B cell (primary cell): ENCODE measurements around the gene GMPR2. TPM values are rescaled to one million over a fixed set of nuclear protein-coding genes. Genes with fewer than 3 reads are reported as not detected.
A peak's percentile ranks its signal among the peaks of the same experiment; 100 is the strongest.

Source experiments
- ATAC-seq: fragments of 200-7000 bp; cut with Tn5 transposase; one replicate; pipeline ENCODE4 v1.10.0; 2021; ENCODE audit warnings: low read depth, mild to moderate bottlenecking, moderate number of reproducible peaks, moderate library complexity
- CTCF ChIA-PET: fragments of 350-600 bp; sonication (Branson Sonifier 250); formaldehyde crosslinking; loops from one replicate; lab custom pipeline; 2021; ENCODE audit warnings: antibody characterized with exemption, inconsistent platforms; lab: Charles Lee
- POLR2A ChIA-PET: fragments of 350-600 bp; sonication (Branson Sonifier 250); formaldehyde crosslinking; loops from one replicate; lab custom pipeline; 2021; ENCODE audit warnings: antibody characterized with exemption; lab: Charles Lee
- DNase-seq: peaks from one replicate; pipeline ENCODE4 v3.0.0; 2013
- H2AFZ ChIP-seq: 2 replicates; pipeline ENCODE4 v1.6.1; 2012; ENCODE audit warnings: mild to moderate bottlenecking, low read depth, low read length; ENCODE audit not compliant: insufficient read depth, poor library complexity, severe bottlenecking
- H3K27ac ChIP-seq, 2 donors: 1 replicate in 1 of 2; 2 replicates in 1 of 2; pipeline ENCODE4 v1.5.1; 2012 to 2013; ENCODE audit warnings: low read length in 2 of 2, mild to moderate bottlenecking in 2 of 2, moderate library complexity in 1 of 2
- H3K27me3 ChIP-seq, 4 experiments: fragments of 200-600 bp in 1 of 4; sonication (generic) in 1 of 4; replicated peaks in 1 of 4; 1 replicate in 2 of 4; 2 replicates in 2 of 4; pipeline versions ENCODE4 v1.6.1 to v1.7.0; 2013 to 2016; ENCODE audit warnings: low read length in 3 of 4, mild to moderate bottlenecking in 2 of 4, mixed read lengths in 1 of 4, moderate library complexity in 1 of 4; ENCODE audit not compliant: insufficient read depth in 4 of 4, control insufficient read depth in 3 of 4; ENCODE audit errors: control extremely low read depth in 1 of 4
- H3K36me3 ChIP-seq, 2 experiments: replicated peaks in 1 of 2; 1 replicate in 1 of 2; 2 replicates in 1 of 2; pipeline versions ENCODE4 v1.6.1 to v1.7.1; 2013; ENCODE audit warnings: low read length in 1 of 2; ENCODE audit not compliant: insufficient read depth in 2 of 2, control insufficient read depth in 1 of 2; ENCODE audit errors: control extremely low read depth in 1 of 2, extremely low read depth in 1 of 2
- H3K4me1 ChIP-seq, 2 donors: fragments of 200-600 bp in 1 of 2; sonication (generic) in 1 of 2; 1 replicate in 1 of 2; 2 replicates in 1 of 2; pipeline versions ENCODE4 v1.5.1 to v1.6.1; 2013 to 2017; ENCODE audit warnings: low read length in 2 of 2; ENCODE audit not compliant: control insufficient read depth in 2 of 2, insufficient read depth in 2 of 2
- H3K4me2 ChIP-seq: replicated peaks from 2 replicates; pipeline ENCODE3; 2012; ENCODE audit warnings: mild to moderate bottlenecking, low read depth, low read length; ENCODE audit not compliant: poor library complexity, severe bottlenecking
- H3K4me3 ChIP-seq, 5 experiments: fragments of 200-600 bp in 1 of 5; sonication (generic) in 1 of 5; 1 replicate in 3 of 5; 2 replicates in 2 of 5; pipeline versions ENCODE4 v1.5.1 to v1.7.0; 2011 to 2016; ENCODE audit warnings: low read length in 4 of 5, mild to moderate bottlenecking in 4 of 5, low read depth in 2 of 5, control low read depth in 1 of 5, moderate library complexity in 1 of 5; ENCODE audit not compliant: insufficient read depth in 1 of 5; ENCODE audit errors: control extremely low read depth in 1 of 5, extremely low read depth in 1 of 5
- H3K79me2 ChIP-seq: fragments of 200-600 bp; sonication (generic); one replicate; pipeline ENCODE4 v1.6.0; 2016; ENCODE audit warnings: low read length; ENCODE audit not compliant: control insufficient read depth, insufficient read depth
- H3K9ac ChIP-seq: fragments of 200-600 bp; sonication (generic); 2 replicates; pipeline ENCODE4 v1.6.1; 2017; ENCODE audit warnings: mild to moderate bottlenecking, low read length, moderate library complexity
- H3K9me3 ChIP-seq, 3 donors: one replicate each; pipeline versions ENCODE4 v1.6.1 to v1.7.1; 2013; ENCODE audit warnings: low read length in 2 of 3; ENCODE audit not compliant: control insufficient read depth in 2 of 3, insufficient read depth in 1 of 3; ENCODE audit errors: control extremely low read depth in 1 of 3
- H4K20me1 ChIP-seq: 2 replicates; pipeline ENCODE4 v1.6.0; 2012; ENCODE audit warnings: mild to moderate bottlenecking, low read length; ENCODE audit not compliant: insufficient read depth, control insufficient read depth, poor library complexity, severe bottlenecking
- H3K27ac Mint-ChIP-seq: one replicate; pipeline ENCODE4 v1.8.0; 2021; ENCODE audit warnings: mixed read lengths
- H3K27me3 Mint-ChIP-seq: one replicate; pipeline ENCODE4 v1.8.0; 2021; ENCODE audit warnings: mixed read lengths
- H3K4me1 Mint-ChIP-seq: one replicate; pipeline ENCODE4 v1.8.0; 2021; ENCODE audit warnings: mixed read lengths
- H3K4me3 Mint-ChIP-seq: one replicate; pipeline ENCODE4 v1.8.0; 2021; ENCODE audit warnings: mixed read lengths
- H3K9me3 Mint-ChIP-seq: one replicate; pipeline ENCODE4 v1.8.0; 2022; ENCODE audit warnings: mixed read lengths; ENCODE audit not compliant: insufficient read depth
- EZH2 ChIP-seq: IDR thresholded peaks from 2 replicates; pipeline ENCODE4 v1.6.1; 2012; ENCODE audit warnings: borderline replicate concordance, low read depth, mild to moderate bottlenecking, moderate library complexity, low read length; ENCODE audit not compliant: insufficient read depth, poor library complexity, severe bottlenecking
- WGBS: methylation state at CpG from one replicate; pipeline ENCODE4 v1.1.5; 2013; ENCODE audit warnings: missing lambda C conversion rate; ENCODE audit not compliant: insufficient coverage; 5-methylcytosine and 5-hydroxymethylcytosine counted together
- intact Hi-C: fragments of 100-400 bp; cut with micrococcal nuclease; formaldehyde crosslinking; loops from one replicate; pipeline ENCODE4 v1.10.0; 2022
- polyA plus RNA-seq: library from polyadenylated mRNA; depleted of rRNA; stranded (reverse); fragments of >200 nt; gene quantifications from 2 replicates; pipeline ENCODE4 v1.2.3, GENCODE V29; 2012
- total RNA-seq, 2 donors: library from RNA; stranded (reverse); fragments of 120-200 nt in 1 of 2; gene quantifications; 1 replicate in 1 of 2; 2 replicates in 1 of 2; pipeline versions ENCODE4 v1.2.3 to v1.2.4, GENCODE V29; 2013 to 2022
- TF ChIP-seq, protein P1 (sequence below): fragments of 200-600 bp; IDR thresholded peaks from one replicate; pipeline ENCODE4 v1.8.0; 2022; ENCODE audit warnings: antibody characterized with exemption, mild to moderate bottlenecking

The GMPR2 gene
- total and polyA plus RNA-seq, 2 donors (not counting 1 experiment from before 2014, with no cell fraction given), result 39.7 to 58.7 TPM

DNA sequence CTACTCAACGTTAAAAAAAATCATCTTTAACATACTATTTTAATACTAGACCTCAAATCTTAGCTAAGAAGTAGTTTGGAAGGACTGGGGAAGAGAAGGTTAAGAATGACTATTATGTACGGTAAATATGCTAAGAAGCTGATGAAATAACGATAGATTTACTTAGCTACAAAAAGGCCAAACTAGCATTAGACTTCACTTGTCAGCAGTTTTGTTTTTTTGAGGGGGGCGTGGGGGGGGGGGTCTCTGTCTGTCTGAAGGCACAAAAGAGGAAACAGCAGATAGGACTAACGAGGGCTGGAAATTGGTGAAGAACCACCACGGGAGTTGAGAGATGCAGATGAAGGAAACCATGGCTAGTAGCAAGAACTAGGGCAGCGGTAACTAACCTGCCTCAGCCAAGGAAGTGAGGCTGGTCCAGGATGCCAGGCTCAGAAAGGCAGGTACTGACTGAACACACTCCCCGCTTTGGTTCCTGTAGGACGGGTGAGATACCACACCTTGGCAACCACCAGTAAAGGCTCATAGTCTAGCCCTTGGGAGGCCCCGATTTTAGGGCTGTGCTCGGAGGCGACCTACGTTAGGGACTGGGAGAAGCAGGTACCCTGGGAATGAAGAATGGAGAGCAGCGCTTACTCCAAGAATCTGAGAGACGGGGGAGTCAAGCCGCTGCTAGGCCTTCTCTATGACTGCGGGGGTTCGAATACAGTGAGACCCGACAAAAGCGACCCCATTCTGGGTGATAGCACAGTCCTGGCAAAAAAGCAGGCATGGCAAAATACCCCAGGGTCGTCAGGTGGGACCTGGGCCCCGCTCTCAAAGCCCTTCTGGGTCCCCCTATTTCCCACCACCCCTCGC lies 1.2 kb upstream of the GMPR2 start:
- peak overlapping the region; percentile 75 to 100 (median 97) for H3K4me3 ChIP-seq
- H3K9ac ChIP-seq, result peak overlapping the region; percentile 91
- Mint-ChIP-seq H3K9me3 (no peaks in the 10 kb centered on the region), H3K27ac (peak overlapping the region; percentile 95), H3K4me3 (peak overlapping the region; percentile 96), H3K4me1 (peaks cover 53% of the 10 kb centered on the region), H3K27me3 (no peaks in the 10 kb centered on the region)
- H3K36me3 ChIP-seq, result peaks cover 0 to 24% of the 10 kb centered on the region in 2 experiments
- CTCF ChIA-PET, result interaction anchor here (0.6 to 1.1 kb wide), 2 partner anchors 11 to 15 kb away, joined by 3 read pairs; partner anchors contain the start of genes MDP1 and TINF2
- H3K79me2 ChIP-seq, result peaks cover 77% of the 10 kb centered on the region
- ATAC-seq (no peak), DNase-seq (no peak)
- H3K27ac ChIP-seq, result peak overlapping the region; percentile 36 to 67
- peak overlapping the region; percentile 90 for H2AFZ ChIP-seq
- H3K4me1 ChIP-seq, result peaks cover 18 to 24% of the 10 kb centered on the region in 2 donors
- POLR2A ChIA-PET, result no interaction called here
- H3K4me2 ChIP-seq, result peak overlapping the region; percentile 83
- no peaks in the 10 kb centered on the region for H3K27me3 ChIP-seq
- H3K9me3 ChIP-seq, result no peaks in the 10 kb centered on the region
- 6% methylated on average over 19 of the region's 23 CpGs for WGBS
- TF ChIP-seq EZH2, result no peak
- TF ChIP-seq, protein P1, sequence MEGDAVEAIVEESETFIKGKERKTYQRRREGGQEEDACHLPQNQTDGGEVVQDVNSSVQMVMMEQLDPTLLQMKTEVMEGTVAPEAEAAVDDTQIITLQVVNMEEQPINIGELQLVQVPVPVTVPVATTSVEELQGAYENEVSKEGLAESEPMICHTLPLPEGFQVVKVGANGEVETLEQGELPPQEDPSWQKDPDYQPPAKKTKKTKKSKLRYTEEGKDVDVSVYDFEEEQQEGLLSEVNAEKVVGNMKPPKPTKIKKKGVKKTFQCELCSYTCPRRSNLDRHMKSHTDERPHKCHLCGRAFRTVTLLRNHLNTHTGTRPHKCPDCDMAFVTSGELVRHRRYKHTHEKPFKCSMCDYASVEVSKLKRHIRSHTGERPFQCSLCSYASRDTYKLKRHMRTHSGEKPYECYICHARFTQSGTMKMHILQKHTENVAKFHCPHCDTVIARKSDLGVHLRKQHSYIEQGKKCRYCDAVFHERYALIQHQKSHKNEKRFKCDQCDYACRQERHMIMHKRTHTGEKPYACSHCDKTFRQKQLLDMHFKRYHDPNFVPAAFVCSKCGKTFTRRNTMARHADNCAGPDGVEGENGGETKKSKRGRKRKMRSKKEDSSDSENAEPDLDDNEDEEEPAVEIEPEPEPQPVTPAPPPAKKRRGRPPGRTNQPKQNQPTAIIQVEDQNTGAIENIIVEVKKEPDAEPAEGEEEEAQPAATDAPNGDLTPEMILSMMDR, result no peak
- intact Hi-C loops, result loop anchor here (1.0 to 5.0 kb wide), 10 partner anchors 11 to 211 kb away; partner anchors contain the start of genes CHMP4A, DCAF11, DHRS1 and IPO4
- H4K20me1 ChIP-seq, result peaks cover 16% of the 10 kb centered on the region
